GM21737 (cell line): ENCODE measurements around the gene MCM8.
A peak's percentile ranks its signal among the peaks of the same experiment; 100 is the strongest.

Experiments used
- ATAC-seq: cut with Tn5 transposase; IDR thresholded peaks from one replicate; pipeline ENCODE4 v1.9.1; 2021; ENCODE audit warnings: mild to moderate bottlenecking, moderate library complexity; ENCODE audit not compliant: unreplicated experiment

The MCM8 gene

DNA sequence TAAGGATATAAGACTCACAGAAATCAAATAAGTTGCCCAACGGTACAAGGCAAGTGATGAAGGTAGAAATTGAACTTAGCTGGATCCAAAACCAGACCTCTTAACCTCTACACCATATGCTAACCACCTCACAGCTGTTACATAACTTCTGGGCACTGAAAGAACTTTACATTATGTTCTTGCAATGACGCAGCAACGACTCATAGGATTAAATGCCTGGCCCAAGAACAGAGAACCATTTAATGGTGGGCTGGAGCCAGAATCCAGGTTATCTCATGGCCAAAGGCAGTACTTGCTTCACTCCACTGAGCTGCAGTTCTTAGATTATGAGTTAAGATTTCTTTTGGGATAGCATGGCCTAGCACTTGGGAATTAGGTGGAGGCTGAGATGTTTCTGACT lies 4.5 kb upstream of the MCM8 start:
- no peak for ATAC-seq

DNA sequence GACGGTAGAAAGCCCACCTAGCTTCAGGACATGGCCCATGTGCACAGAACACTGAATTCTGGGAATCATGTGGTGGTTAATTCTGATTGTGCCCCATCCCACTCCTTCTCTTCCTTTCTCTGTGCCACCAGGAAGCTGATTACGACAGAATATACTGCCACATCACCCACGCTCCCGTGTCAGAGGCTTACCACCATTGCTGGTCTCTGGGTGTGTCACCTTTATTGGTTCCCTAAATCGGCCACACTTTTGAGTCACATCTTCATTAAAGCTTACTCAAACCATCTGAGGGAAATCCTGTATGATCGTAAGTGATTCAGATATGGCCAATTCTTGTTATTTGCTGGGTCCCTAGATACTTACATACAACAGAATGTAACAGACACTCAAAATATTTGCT lies 3.2 kb upstream of the MCM8 start:
- no peak for ATAC-seq

DNA sequence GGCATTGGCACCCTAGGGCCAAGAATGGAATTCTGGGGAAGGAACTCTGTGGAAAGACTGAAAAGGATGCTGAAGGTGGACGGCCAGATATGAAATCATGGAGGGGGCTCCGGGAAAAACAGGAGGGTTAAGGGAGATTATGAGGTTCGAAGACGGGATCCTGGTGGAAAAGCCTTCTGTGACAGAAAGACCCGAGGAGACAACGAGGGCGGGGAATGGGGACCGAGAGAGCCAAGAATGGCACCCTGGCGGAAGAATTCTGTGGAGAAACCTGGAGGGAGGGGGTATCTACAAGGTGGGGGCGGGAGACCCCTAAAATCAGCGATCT lies 545 bp upstream of the MCM8 start:
- peak; percentile 15 for ATAC-seq

GRCh38 chr20:5967469-5967868 lies 17.0 kb downstream of the MCM8 start:
- ATAC-seq = no peak

DNA sequence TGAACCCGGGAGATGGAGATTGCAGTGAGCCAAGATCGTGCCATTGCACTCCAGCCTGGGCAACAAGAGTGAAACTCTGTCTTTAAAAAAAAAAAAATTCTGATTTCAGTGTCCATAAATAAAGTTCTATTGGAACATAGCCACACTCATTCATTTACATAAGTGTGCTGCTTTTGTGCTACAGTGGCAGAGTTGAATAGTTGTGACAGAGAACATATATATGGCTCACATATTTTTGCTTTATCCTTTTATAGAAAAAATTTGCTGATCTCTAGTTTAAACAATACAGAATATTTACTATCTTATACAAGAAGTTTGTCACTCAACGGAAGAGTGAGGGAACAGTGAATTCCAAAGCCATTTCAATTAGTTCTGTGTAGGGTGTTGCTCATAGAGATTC lies 18.0 kb downstream of the MCM8 start:
- no peak for ATAC-seq

DNA sequence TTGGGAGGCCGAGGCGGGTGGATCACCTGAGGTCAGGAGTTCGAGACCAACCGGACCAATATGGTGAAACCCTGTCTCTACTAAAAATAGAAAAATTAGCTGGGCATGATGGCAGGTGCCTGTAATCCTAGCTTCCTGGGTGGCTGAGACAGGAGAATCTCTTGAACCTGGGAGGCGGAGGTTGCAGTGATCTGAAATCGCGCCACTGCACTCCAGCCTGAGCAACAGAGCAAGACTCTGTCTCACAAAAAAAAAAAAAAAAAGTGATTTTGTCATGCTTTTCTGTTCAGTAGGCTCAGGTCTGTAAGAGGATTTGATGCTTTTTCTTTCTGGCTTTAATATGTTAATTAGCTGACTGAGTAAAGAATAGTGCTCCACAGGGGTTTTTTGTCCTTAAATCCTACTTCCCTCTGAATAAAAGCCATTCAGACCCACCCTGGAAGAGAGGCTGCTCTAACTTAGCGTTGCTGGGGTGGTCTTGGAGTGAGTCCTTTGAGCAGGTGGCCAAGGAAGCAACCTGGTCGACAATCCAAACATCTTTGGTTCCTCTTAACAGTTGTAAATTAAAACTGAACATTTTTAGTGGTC lies 19.0 kb downstream of the MCM8 start:
- ATAC-seq = no peak

- no peak for ATAC-seq
These were observed 19.5 kb downstream of the MCM8 start for GRCh38 chr20:5969940-5970339.

GRCh38 chr20:5970381-5970780 lies 19.9 kb downstream of the MCM8 start:
- no peak for ATAC-seq

- ATAC-seq = no peak
These were observed 20.8 kb downstream of the MCM8 start for GRCh38 chr20:5971203-5971602.

DNA sequence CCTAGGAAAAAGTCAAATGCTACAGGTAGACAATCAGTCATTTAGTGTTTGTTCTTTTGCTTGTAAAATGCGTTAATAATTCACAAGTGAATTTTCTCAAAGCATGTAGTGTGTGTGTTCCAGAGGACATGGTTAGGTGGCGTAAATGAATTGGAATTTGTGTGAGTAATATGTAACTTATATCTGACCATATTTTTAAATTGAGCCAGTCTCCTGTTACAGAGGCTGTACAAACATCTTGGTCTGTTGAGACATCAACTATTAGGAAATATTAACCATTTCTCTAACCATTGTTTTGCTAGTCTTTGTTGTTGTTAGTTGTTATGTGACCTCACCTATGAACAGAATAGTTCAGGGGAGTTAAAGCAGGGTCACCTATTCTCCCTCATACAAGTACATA lies 22.7 kb downstream of the MCM8 start:
- no peak for ATAC-seq

- ATAC-seq = no peak
These were observed 23.5 kb downstream of the MCM8 start for GRCh38 chr20:5973971-5974370.

DNA sequence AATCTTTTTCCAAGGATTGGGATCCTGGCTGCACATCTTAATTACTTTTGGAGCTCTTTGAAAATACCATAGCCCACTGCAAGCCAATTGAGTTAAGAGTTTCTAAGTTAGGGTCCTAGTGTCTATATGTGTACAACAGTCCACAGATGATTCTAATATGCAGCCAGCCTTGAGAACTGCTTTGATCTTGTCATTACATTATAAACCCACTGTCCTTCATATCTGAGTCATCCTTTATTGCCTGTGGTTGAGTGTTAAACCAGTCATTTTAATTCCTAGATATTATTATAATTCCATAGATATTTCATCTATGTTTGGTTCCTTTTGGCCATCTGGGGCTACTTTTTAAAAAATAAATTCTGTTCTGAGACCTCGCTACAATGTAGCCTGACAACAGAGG lies 24.1 kb downstream of the MCM8 start:
- no peak for ATAC-seq

- ATAC-seq = no peak
These were observed 25.3 kb downstream of the MCM8 start for GRCh38 chr20:5975778-5976177.

DNA sequence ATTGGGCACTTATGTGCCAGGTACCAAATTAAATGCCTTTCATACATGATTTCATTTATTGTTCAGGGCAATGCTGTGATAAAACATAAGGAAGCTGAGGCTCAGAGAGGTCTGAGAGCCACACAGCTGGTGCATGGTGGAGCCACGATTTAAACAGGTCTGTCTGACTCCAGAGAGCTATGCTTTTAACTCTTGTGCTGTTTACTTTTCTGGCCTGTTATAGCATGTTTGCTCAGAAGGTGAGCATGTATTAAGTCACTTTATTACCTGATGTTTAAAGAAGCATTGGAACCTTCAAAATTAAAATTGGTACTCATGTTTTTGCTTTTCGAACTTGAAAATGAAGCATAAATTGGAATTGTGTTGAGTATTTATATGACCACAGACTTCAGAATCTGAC lies 26.8 kb downstream of the MCM8 start:
- ATAC-seq = no peak

DNA sequence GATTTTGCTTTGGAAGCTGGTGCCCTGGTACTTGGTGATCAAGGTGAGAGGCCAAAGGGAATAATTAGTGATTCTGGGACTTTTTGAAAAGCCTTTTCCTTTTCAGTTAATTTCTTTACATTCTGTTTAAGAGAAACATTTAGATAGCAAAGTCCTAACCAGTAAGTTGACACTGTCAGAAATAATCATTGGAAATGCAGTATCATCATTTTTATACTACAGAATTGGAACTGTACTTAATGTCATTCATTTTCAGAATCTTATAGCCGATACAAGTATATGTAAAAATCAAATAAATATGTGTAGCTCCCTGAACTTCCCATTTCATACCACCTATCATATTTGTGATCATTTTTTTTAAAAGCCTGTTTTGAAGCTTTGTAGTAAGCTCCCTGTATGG lies 27.5 kb downstream of the MCM8 start:
- ATAC-seq = no peak

- ATAC-seq = no peak
These were observed 29.3 kb downstream of the MCM8 start for GRCh38 chr20:5979801-5980200.

- ATAC-seq = no peak
These were observed 30.5 kb downstream of the MCM8 start for GRCh38 chr20:5980720-5981538.

DNA sequence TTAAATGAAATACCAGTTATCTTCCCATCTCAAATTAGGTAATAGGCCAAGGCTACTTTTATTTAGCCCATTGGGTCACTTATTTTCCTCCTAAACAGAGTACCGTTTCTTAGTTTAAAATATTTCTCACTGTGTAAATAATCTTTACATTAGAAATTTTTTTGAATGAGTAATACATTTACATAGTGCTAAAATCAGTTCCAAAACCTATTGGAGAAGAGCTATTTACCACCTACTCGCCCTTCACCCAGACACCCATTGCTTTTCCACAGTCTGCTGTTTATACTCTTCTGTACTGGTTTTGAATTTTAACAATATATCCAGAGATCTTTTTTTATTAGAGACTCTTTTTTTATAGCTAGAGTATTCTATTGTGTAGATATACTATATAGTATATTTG lies 36.9 kb downstream of the MCM8 start:
- no peak for ATAC-seq

GRCh38 chr20:5989539-5989938 lies 39.1 kb downstream of the MCM8 start:
- no peak for ATAC-seq

DNA sequence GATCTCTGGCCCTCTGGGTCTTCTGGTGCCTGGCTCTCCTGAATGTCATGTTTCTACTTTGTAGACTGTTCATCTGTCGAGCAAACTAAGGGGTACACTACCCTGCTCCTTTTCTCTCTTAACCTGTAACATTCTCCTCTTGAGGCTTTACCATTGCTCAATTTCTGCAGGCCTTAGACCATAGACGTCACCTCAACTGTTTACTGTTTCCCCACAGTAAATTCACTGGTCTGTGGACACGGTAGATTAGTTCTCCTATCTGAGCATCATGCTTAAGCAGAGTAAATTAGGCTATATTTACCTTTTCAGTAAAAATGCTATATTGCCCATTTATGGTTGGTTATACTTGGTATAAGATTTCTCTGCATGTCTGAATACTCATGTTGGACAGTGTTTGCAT lies 40.5 kb downstream of the MCM8 start:
- ATAC-seq = no peak

GRCh38 chr20:5991623-5992441 lies 41.4 kb downstream of the MCM8 start:
- no peak for ATAC-seq

DNA sequence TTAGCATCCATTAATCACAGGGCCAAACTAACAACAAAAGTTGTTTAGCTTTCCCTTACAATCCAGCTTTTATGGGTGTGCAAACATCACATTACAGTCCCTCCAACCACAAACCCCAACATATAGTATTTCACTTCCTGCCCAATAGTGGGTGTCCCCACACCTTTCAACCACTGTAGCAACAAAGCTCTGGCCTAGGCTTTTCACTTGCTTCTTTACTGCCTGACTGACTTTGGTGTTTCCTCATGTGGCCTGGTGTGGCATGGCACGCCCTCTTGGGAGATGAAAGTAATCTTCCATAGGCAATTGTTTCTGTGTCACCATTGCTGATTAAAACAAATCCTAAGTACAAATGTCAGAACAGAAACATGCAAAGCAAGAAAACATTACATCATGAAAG lies 46.3 kb downstream of the MCM8 start:
- ATAC-seq = peak; percentile 87
